Mucosa of descending colon (tissue), 3 donors: ENCODE measurements around the gene RXFP4. TPM values are rescaled to one million over a fixed set of nuclear protein-coding genes. Genes with fewer than 3 reads are reported as not detected.

Experiments
- ATAC-seq: fragments of 200-7000 bp; cut with Tn5 transposase; one replicate; pipeline ENCODE4 v1.9.1; 2020; ENCODE audit warnings: mild to moderate bottlenecking, moderate library complexity
- DNase-seq, 3 donors: peaks; one replicate each; pipeline ENCODE4 v3.0.0-alpha.2; 2020
- H3K36me3 ChIP-seq: fragments of 200-600 bp; one replicate; pipeline ENCODE4 v1.8.0; 2021; ENCODE audit warnings: low read depth, mild to moderate bottlenecking
- H3K4me1 ChIP-seq: fragments of 200-600 bp; one replicate; pipeline ENCODE4 v1.8.0; 2021; ENCODE audit warnings: low read depth, mild to moderate bottlenecking
- H3K4me3 ChIP-seq: fragments of 200-600 bp; one replicate; pipeline ENCODE4 v1.8.0; 2021; ENCODE audit warnings: mild to moderate bottlenecking
- H3K9me3 ChIP-seq: fragments of 200-600 bp; one replicate; pipeline ENCODE4 v1.8.0; 2021; ENCODE audit warnings: mild to moderate bottlenecking
- CTCF ChIP-seq: fragments of 200-600 bp; IDR thresholded peaks from one replicate; pipeline ENCODE4 v1.8.0; 2022; ENCODE audit warnings: antibody characterized with exemption, mild to moderate bottlenecking
- intact Hi-C, 2 donors: fragments of 100-400 bp; cut with DNase I in 1 of 2; cut with micrococcal nuclease in 1 of 2; formaldehyde crosslinking; loops; one replicate each; pipeline versions ENCODE4 v1.11.0 to v1.11.1; 2022; cut with DNase I, micrococcal nuclease
- total RNA-seq, 3 donors: library from RNA; stranded (reverse); fragmentation: NEBNext Ultra II Directional in 2 of 3; extraction: Animal tissue kit (Norgen Biotek cat#: 25700) in 2 of 3; gene quantifications; one replicate each; pipeline versions ENCODE4 v1.2.1 to v1.2.4, GENCODE V29; 2021 to 2023
- donor health status: DM: no; HTN: no; CAD: no; lungs with moderate emphysema.
- donor health status: DM: no; HTN: no; CAD: no.
- donor health status: DM: no; HTN: yes; CAD: no.

Gene RXFP4
- total RNA-seq, 3 donors from 2014 or later, result 1.2 to 4.2 (median 3.3) TPM

GRCh38 chr1:155977690-155978324 is 36.4 kb downstream of the RXFP4 start:
- DNase-seq (peak in 2 of 3 donors; percentile 49 to 70), ATAC-seq (peak; percentile 42)

GRCh38 chr1:155978325-155978972 is 37.0 kb downstream of the RXFP4 start, which contains the start of gene ARHGEF2:
TSS of gene ARHGEF2 (minus strand) at chr1:155978547. CDS start at chr1:155978427, 120 bp downstream.
- intact Hi-C loops, result no loop called here

More at GRCh38 chr1:155977690-155978324, 36.4 kb downstream of the RXFP4 start:
- Histone ChIP-seq H3K36me3 (no peaks in the 10 kb centered on the region), H3K4me1 (peaks cover 26% of the 10 kb centered on the region), H3K9me3 (no peaks in the 10 kb centered on the region), H3K4me3 (peak overlapping the region; percentile 74)
- TF ChIP-seq CTCF, result no peak
- intact Hi-C loops, result no loop called here

GRCh38 chr1:155978973-155979429 is 37.6 kb downstream of the RXFP4 start:
- intact Hi-C loops, result no loop called here
- Histone ChIP-seq H3K9me3 (no peaks in the 10 kb centered on the region), H3K4me1 (peaks cover 24% of the 10 kb centered on the region), H3K36me3 (no peaks in the 10 kb centered on the region), H3K4me3 (peak overlapping the region; percentile 74)
- DNase-seq, result peak; percentile 49 to 65 (median 55)
- TF ChIP-seq CTCF, result no peak
- ATAC-seq, result peak; percentile 48

More at GRCh38 chr1:155978325-155978972, 37.0 kb downstream of the RXFP4 start, which contains the start of gene ARHGEF2:
- Histone ChIP-seq H3K4me3 (peak within 1 kb of the TSS; percentile 74), H3K4me1 (peaks cover 24% of the 10 kb centered on the region), H3K9me3 (no peaks in the 10 kb centered on the region), H3K36me3 (no peaks in the 10 kb centered on the region)
- ATAC-seq (peak; percentile 80), DNase-seq (peak; percentile 87 to 95 (median 89))
- no peak for TF ChIP-seq CTCF

GRCh38 chr1:155979597-155980343 is 38.3 kb downstream of the RXFP4 start:
- no peak for TF ChIP-seq CTCF
- intact Hi-C loops, result no loop called here
- ATAC-seq (peak; percentile 37), DNase-seq (peak; percentile 43 to 56 (median 50))
- Histone ChIP-seq H3K36me3 (no peaks in the 10 kb centered on the region), H3K4me3 (no peak overlapping the region), H3K4me1 (peaks cover 24% of the 10 kb centered on the region), H3K9me3 (no peaks in the 10 kb centered on the region)

GRCh38 chr1:155981266-155982088 is 40.0 kb downstream of the RXFP4 start:
- Histone ChIP-seq H3K4me3 (no peak overlapping the region), H3K4me1 (peaks cover 20% of the 10 kb centered on the region), H3K36me3 (no peaks in the 10 kb centered on the region), H3K9me3 (no peaks in the 10 kb centered on the region)
- no peak for TF ChIP-seq CTCF
- intact Hi-C loops, result no loop called here
- ATAC-seq, result peak; percentile 31
- DNase-seq, result peak in 2 of 3 donors; percentile 46 to 66
